Liver (tissue), 9 donors: Measurements from ENCODE around the gene AP1M1. TPM values are rescaled to one million over a fixed set of nuclear protein-coding genes. Genes with fewer than 3 reads are reported as not detected.

ENCODE experiments used
- DNase-seq: peaks from one replicate; pipeline ENCODE4 v3.0.0-alpha.2; 2017; ENCODE audit warnings: low spot score
- H3K27ac ChIP-seq, 2 donors: one replicate each; pipeline ENCODE4 v1.7.0; 2013; ENCODE audit warnings: inconsistent platforms in 2 of 2, low read length in 2 of 2, control low read depth in 1 of 2, low read depth in 1 of 2, mild to moderate bottlenecking in 1 of 2
- H3K27me3 ChIP-seq, 4 donors: one replicate each; pipeline versions ENCODE4 v1.6.1 to v1.7.0; 2013; ENCODE audit warnings: low read length in 3 of 4, inconsistent platforms in 1 of 4, mild to moderate bottlenecking in 1 of 4, moderate library complexity in 1 of 4; ENCODE audit not compliant: control insufficient read depth in 4 of 4, insufficient read depth in 4 of 4
- H3K36me3 ChIP-seq, 4 donors: one replicate each; pipeline versions ENCODE4 v1.6.1 to v1.7.0; 2013; ENCODE audit warnings: low read length in 3 of 4, mild to moderate bottlenecking in 3 of 4, low read depth in 1 of 4, moderate library complexity in 1 of 4; ENCODE audit not compliant: control insufficient read depth in 4 of 4, insufficient read depth in 3 of 4
- H3K4me1 ChIP-seq, 4 donors: one replicate each; pipeline versions ENCODE4 v1.6.1 to v1.7.0; 2013; ENCODE audit warnings: low read length in 3 of 4, mild to moderate bottlenecking in 3 of 4, moderate library complexity in 1 of 4; ENCODE audit not compliant: control insufficient read depth in 4 of 4, insufficient read depth in 4 of 4
- H3K4me3 ChIP-seq, 3 donors: one replicate each; pipeline versions ENCODE4 v1.6.1 to v1.7.0; 2013; ENCODE audit warnings: low read length in 3 of 3, control low read depth in 1 of 3, low read depth in 1 of 3, mild to moderate bottlenecking in 1 of 3
- H3K9ac ChIP-seq, 2 donors: one replicate each; pipeline ENCODE4 v1.7.0; 2013; ENCODE audit warnings: low read length in 2 of 2, mild to moderate bottlenecking in 2 of 2, moderate library complexity in 2 of 2, control low read depth in 1 of 2, low read depth in 1 of 2
- H3K9me3 ChIP-seq, 4 donors: one replicate each; pipeline versions ENCODE4 v1.6.1 to v1.7.0; 2013; ENCODE audit warnings: low read length in 3 of 4; ENCODE audit not compliant: control insufficient read depth in 4 of 4
- EGR1 ChIP-seq, 2 donors: IDR thresholded peaks; 2 replicates each; pipeline ENCODE4 v1.6.1; 2016 to 2018; ENCODE audit warnings: antibody characterized with exemption in 2 of 2, low read depth in 2 of 2
- FOXA2 ChIP-seq: IDR thresholded peaks from 2 replicates; pipeline ENCODE4 v1.6.1; 2016; ENCODE audit warnings: antibody characterized with exemption
- GABPA ChIP-seq, 2 donors: IDR thresholded peaks in 1 of 2; conservative IDR thresholded peaks in 1 of 2; 2 replicates each; pipeline ENCODE4 v1.6.1; 2016; ENCODE audit warnings: antibody characterized with exemption in 2 of 2, mild to moderate bottlenecking in 1 of 2, moderate library complexity in 1 of 2
- HNF4G ChIP-seq: IDR thresholded peaks from 2 replicates; pipeline ENCODE4 v1.6.1; 2016; ENCODE audit warnings: antibody characterized with exemption
- JUND ChIP-seq, 2 donors: IDR thresholded peaks; 2 replicates each; pipeline ENCODE4 v1.6.1; 2016; ENCODE audit warnings: antibody characterized with exemption in 2 of 2
- MAX ChIP-seq: IDR thresholded peaks from 2 replicates; pipeline ENCODE4 v1.6.1; 2016; ENCODE audit warnings: antibody characterized with exemption
- NR2F2 ChIP-seq: IDR thresholded peaks from 2 replicates; pipeline ENCODE4 v1.6.1; 2016; ENCODE audit warnings: antibody characterized with exemption
- RAD21 ChIP-seq, 2 donors: IDR thresholded peaks; 2 replicates each; pipeline ENCODE4 v1.6.1; 2016; ENCODE audit warnings: antibody characterized with exemption in 2 of 2, mild to moderate bottlenecking in 2 of 2
- RXRA ChIP-seq, 2 donors: IDR thresholded peaks; 2 replicates each; pipeline ENCODE4 v1.6.1; 2017 to 2018; ENCODE audit warnings: antibody characterized with exemption in 2 of 2, mild to moderate bottlenecking in 1 of 2
- TAF1 ChIP-seq: conservative IDR thresholded peaks from 2 replicates; pipeline ENCODE4 v1.6.1; 2016; ENCODE audit warnings: antibody characterized with exemption, mild to moderate bottlenecking
- WGBS: extraction: QIAGEN DNeasy Blood & Tissue Kit; methylation state at CpG from one replicate; pipeline ENCODE4 v1.1.7; 2013; 5-methylcytosine and 5-hydroxymethylcytosine counted together
- polyA plus RNA-seq, 2 donors: library from polyadenylated mRNA; stranded (reverse) in 1 of 2; unstranded in 1 of 2; fragments of 200-250 nt in 1 of 2; fragments of >200 nt in 1 of 2; fragmentation: Nextera tagmentation in 1 of 2; extraction: Ambion mirVana in 1 of 2; gene quantifications; one replicate each; pipeline versions ENCODE4 v1.2.1 to v1.2.3, GENCODE V29; 2013 to 2015
- total RNA-seq, 2 donors: library from RNA; depleted of rRNA; stranded (reverse); fragments of >200 nt; gene quantifications; one replicate each; pipeline ENCODE4 v1.2.3, GENCODE V29; 2014
- TF ChIP-seq, protein P1 (sequence below): IDR thresholded peaks from 2 replicates; pipeline ENCODE4 v1.6.1; 2016; ENCODE audit warnings: antibody characterized with exemption
- TF ChIP-seq, protein P2 (sequence below): fragments of 150-350 bp; IDR thresholded peaks from 2 replicates; pipeline ENCODE4 v1.5.1; 2017; ENCODE audit warnings: improper control_type of control experiment, low read depth, low read length; ENCODE audit not compliant: missing input control
- TF ChIP-seq, protein P3 (sequence below): IDR thresholded peaks from 2 replicates; pipeline ENCODE4 v1.6.1; 2016; ENCODE audit warnings: antibody characterized with exemption, mild to moderate bottlenecking
- donor health status: healthy.
- donor health status: healthy.
- donor health status: healthy.
- donor health status: healthy.
- donor health status: healthy.

Gene AP1M1
- total and polyA plus RNA-seq, 4 donors = 25.4 to 62.2 (median 50.4) TPM

GRCh38 chr19:16190736-16191135 is 7.0 kb upstream of the AP1M1 start:
- Histone ChIP-seq H3K36me3 (peaks cover 10 to 35% (median 20%) of the 10 kb centered on the region in 4 donors), H3K9me3 (no peaks in the 10 kb centered on the region), H3K27ac (no peak overlapping the region), H3K9ac (no peak overlapping the region), H3K4me1 (peaks cover 7 to 12% (median 11%) of the 10 kb centered on the region in 4 donors), H3K4me3 (no peak overlapping the region), H3K27me3 (no peaks in the 10 kb centered on the region)
- TF ChIP-seq NR2F2 (no peak), RXRA (IDR thresholded peaks at IDR 0.05) (no peak), RAD21 (IDR thresholded peaks at IDR 0.05) (no peak), MAX (no peak), HNF4G (no peak), TAF1 (no peak), JUND (IDR thresholded peaks at IDR 0.05) (no peak), FOXA2 (no peak)
- TF ChIP-seq, protein P1, sequence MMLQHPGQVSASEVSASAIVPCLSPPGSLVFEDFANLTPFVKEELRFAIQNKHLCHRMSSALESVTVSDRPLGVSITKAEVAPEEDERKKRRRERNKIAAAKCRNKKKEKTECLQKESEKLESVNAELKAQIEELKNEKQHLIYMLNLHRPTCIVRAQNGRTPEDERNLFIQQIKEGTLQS = no peak
- TF ChIP-seq, protein P2, sequence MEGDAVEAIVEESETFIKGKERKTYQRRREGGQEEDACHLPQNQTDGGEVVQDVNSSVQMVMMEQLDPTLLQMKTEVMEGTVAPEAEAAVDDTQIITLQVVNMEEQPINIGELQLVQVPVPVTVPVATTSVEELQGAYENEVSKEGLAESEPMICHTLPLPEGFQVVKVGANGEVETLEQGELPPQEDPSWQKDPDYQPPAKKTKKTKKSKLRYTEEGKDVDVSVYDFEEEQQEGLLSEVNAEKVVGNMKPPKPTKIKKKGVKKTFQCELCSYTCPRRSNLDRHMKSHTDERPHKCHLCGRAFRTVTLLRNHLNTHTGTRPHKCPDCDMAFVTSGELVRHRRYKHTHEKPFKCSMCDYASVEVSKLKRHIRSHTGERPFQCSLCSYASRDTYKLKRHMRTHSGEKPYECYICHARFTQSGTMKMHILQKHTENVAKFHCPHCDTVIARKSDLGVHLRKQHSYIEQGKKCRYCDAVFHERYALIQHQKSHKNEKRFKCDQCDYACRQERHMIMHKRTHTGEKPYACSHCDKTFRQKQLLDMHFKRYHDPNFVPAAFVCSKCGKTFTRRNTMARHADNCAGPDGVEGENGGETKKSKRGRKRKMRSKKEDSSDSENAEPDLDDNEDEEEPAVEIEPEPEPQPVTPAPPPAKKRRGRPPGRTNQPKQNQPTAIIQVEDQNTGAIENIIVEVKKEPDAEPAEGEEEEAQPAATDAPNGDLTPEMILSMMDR = no peak
- no peak for DNase-seq
- WGBS = 94% methylated on average over 10 of the region's 10 CpGs

DNA sequence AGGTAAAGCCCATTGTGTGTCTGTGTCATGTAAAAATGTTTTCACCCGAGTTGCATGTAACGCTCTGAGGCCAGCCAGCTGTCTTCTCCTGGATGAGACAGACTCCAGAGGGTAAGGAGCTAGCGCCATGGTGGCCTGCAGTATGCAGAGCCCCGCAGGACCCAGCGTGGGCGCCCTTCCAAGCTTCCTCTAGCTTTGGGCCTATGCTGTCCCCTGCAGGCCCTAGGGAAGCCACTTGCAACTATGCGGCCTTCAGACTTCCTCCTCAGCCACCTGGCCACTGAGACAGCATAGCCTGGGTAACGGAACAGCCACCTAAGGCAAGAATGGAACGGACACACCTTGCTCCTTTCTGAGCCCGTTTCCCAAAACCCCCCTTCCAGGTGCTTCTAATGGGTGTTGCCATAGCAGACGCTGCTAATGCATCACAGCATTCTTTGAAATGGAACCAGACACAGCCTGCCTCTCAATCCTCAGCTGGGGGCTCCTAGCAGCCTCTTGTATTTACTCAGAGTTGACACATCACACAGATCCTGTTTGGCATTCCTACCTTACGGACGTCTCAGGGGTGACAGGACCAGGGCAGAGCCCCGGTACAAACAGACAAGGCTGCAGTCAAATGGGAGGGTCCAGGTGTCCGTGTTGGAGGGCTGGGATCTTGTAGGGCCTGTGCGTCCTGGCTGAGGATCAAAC is 6.3 kb upstream of the AP1M1 start:
- Histone ChIP-seq H3K4me3 (no peak overlapping the region), H3K27ac (no peak overlapping the region), H3K9me3 (no peaks in the 10 kb centered on the region), H3K27me3 (no peaks in the 10 kb centered on the region), H3K36me3 (peaks cover 10 to 35% (median 20%) of the 10 kb centered on the region in 4 donors), H3K9ac (no peak overlapping the region), H3K4me1 (peaks cover 3 to 10% (median 6%) of the 10 kb centered on the region in 4 donors)
- no peak for TF ChIP-seq FOXA2
- no peak for TF ChIP-seq EGR1 (IDR thresholded peaks at IDR 0.05; ENCODE audit: low read depth in 2 of 2)
- TF ChIP-seq, protein P3, sequence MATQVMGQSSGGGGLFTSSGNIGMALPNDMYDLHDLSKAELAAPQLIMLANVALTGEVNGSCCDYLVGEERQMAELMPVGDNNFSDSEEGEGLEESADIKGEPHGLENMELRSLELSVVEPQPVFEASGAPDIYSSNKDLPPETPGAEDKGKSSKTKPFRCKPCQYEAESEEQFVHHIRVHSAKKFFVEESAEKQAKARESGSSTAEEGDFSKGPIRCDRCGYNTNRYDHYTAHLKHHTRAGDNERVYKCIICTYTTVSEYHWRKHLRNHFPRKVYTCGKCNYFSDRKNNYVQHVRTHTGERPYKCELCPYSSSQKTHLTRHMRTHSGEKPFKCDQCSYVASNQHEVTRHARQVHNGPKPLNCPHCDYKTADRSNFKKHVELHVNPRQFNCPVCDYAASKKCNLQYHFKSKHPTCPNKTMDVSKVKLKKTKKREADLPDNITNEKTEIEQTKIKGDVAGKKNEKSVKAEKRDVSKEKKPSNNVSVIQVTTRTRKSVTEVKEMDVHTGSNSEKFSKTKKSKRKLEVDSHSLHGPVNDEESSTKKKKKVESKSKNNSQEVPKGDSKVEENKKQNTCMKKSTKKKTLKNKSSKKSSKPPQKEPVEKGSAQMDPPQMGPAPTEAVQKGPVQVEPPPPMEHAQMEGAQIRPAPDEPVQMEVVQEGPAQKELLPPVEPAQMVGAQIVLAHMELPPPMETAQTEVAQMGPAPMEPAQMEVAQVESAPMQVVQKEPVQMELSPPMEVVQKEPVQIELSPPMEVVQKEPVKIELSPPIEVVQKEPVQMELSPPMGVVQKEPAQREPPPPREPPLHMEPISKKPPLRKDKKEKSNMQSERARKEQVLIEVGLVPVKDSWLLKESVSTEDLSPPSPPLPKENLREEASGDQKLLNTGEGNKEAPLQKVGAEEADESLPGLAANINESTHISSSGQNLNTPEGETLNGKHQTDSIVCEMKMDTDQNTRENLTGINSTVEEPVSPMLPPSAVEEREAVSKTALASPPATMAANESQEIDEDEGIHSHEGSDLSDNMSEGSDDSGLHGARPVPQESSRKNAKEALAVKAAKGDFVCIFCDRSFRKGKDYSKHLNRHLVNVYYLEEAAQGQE = no peak
- TF ChIP-seq GABPA (IDR thresholded peaks at IDR 0.05 in 1 of 2, conservative IDR thresholded peaks at IDR 0.05 in 1 of 2) = no peak
- TF ChIP-seq NR2F2 = no peak
- TF ChIP-seq, protein P1 = no peak
- TF ChIP-seq RXRA (IDR thresholded peaks at IDR 0.05) = no peak
- no peak for DNase-seq
- WGBS = 89% methylated on average over 16 of the region's 16 CpGs
